HG03097 (cell line): ENCODE measurements around the gene AP3S2.
"Not testable (repeated sequence)": the region's sequence is repeated elsewhere in the genome, so short reads cannot be mapped to it uniquely, and the experiment has no call there.

Source experiments
- ATAC-seq: cut with Tn5 transposase; IDR thresholded peaks from one replicate; pipeline ENCODE4 v1.9.1; 2021; ENCODE audit not compliant: unreplicated experiment, low FRiP score

Gene AP3S2

GRCh38 chr15:89836267-89837133 is 57.3 kb downstream of the AP3S2 start:
- ATAC-seq, result no peak

DNA sequence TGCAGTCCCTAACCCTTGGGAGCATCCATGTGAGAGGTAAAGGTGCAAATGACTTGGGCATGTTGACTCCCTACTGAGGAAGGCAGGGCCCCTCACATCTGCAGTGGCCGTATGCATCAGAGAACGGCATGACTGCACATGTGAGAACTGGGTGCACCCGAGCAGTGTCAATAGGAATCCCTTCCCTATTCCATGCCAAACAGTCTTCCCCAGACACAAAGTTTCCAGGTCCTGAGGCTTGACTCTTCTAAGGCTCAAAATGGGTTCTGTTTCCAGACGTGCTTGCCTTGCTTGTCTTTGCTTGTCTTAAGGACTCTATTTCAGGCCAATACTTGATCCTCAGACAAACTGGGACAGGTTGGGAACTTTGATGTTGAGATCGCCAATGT is 58.6 kb downstream of the AP3S2 start:
- no peak for ATAC-seq

DNA sequence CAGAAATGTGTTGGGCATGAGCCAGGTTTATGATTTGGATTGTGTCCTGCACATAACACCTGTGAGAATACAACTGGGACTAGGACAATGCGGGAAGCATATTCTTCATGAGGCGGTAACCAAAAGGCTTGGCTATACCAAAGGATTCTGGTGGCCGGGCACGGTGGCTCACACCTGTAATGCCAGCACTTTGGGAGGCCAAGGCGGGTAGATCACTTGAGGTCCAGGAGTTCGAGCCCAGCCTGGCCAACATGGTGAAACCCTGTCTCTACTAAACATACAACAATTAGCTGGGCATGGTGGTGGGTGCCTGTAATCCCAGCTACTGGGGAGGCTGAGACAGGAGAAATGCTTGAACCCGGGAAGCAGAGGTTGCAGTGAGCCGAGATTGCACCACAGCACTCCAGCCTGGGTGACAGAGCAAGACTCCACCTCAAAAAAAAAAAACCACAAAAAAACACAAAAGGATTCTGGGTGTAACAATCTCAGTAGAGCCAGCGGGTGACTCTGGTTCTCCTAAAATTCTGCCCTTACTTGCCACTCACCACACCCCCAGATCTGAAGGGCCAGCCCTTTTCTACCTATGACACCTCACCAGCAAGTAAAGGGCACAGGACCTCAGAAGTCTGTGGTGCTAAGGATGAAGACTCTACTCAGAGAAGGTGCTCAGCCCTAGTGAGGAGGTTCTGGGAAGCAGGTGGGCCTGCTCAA is 59.2 kb downstream of the AP3S2 start:
- ATAC-seq, result not testable (repeated sequence)

DNA sequence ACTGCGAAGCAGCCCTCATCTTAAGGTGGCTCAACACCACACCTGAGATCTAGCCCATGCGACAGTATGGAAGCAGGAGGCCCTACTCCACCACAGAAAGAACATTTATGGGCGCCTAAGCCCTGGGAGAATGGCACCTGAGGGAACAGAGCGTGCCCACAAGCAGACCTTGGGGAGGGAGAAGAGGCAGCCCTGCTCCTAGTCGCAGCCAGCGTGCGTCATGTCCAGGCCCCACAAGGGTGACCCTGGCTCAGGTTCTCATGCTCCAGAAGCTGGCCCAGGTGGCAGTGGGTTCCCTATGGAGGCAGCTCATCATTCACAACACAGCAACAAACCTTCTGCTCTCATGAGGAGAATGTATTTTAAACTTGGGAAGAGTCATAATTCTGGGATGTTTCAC is 59.8 kb downstream of the AP3S2 start:
- no peak for ATAC-seq

GRCh38 chr15:89830639-89831038 is 63.2 kb downstream of the AP3S2 start:
- ATAC-seq, result no peak

- no peak for ATAC-seq
Observed at GRCh38 chr15:89829616-89830440, 64.0 kb downstream of the AP3S2 start.

GRCh38 chr15:89829161-89829560 is 64.6 kb downstream of the AP3S2 start:
- no peak for ATAC-seq

DNA sequence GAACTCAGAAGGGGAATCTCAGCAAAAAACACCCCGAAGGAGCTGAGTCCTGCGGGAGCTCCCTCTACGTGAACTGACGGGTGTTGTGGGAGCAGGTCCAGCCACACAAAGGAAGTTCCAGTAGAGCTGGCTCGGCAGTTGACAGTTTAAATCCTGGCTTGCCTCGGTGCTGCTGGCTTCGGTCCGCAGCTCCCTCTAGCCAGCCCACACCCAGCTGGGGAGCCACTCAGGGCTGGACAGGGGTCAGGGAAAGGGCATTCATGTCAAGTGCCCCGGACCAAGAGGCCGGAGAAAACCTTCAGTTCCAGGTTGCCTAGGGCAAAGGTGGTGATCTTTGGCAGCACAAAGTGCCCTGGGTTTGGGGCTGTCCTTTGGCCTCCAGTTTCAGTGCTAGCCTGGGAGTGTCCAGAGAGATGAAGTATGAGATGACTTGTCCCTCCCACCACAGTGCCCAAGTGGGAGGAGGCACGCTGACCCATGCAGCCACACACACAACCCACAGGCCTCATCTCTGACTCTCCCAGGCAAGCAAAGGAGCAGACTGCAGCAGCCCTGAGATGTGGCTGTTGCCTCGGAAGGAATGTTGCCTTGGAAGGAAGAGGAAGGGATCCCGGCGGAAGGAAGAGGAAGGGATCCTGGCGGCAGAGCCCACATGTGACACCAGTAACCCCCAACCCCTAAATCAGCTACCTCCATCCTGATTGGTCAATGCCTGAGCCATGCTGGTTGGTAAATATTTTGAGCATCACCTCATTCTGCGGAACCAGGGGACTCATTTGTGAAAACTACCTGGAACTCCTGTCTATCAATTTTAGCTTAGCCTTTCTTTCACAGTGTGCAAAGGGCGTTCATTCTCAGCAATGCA is 65.3 kb downstream of the AP3S2 start:
- ATAC-seq, result no peak

- ATAC-seq, result no peak
Observed at GRCh38 chr15:89827829-89828228, 66.0 kb downstream of the AP3S2 start.

DNA sequence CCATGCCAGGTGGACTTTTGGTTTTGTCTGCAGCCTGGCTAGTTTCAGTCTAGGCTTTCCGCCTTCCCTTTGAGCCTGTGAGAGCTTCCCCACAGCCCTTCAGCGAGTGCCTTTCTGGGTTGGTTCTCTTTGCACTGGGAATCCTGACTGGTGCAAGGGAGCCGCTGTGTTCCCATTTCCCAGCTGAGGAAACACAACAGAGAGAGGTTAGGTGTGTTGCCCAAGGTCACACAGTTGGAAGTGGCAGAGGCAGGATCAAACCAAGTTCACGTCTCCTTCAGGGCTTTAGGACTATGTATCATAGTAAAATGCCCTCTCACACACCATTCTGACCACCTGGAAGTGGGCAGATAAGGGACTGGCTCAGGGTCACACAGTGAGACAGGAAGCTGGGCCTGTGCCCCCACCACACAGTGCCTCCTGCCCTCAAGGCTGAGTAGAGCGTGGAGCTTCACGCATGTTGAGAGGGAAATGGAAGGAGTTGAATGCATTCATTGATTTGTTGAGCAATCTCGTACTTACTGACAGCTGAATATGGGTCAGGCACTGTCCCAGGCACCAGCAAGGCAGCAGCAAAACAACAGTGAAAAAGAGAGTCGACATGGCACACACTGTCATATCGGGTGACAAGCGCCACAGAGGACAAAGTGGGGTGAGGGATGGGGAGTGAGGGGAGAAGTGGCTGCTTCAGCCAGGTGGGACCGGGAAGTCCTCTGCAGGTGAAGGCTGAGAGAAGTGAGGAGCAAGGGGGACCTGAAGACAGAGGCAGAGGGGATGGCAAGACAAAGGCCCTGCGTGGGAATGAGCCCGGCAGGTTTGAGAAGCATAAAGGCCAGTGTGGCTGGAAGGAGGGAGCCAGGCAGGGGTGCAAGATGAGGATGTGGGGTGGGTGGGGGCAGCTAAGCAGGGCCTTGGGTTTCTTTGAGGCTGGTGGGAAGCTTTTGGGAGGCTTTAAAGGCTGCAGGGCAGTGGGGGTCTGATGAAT is 66.8 kb downstream of the AP3S2 start:
- ATAC-seq, result no peak

GRCh38 chr15:89825271-89825940 is 68.4 kb downstream of the AP3S2 start:
- ATAC-seq, result no peak

GRCh38 chr15:89824607-89824867 is 69.3 kb downstream of the AP3S2 start:
- ATAC-seq, result no peak

DNA sequence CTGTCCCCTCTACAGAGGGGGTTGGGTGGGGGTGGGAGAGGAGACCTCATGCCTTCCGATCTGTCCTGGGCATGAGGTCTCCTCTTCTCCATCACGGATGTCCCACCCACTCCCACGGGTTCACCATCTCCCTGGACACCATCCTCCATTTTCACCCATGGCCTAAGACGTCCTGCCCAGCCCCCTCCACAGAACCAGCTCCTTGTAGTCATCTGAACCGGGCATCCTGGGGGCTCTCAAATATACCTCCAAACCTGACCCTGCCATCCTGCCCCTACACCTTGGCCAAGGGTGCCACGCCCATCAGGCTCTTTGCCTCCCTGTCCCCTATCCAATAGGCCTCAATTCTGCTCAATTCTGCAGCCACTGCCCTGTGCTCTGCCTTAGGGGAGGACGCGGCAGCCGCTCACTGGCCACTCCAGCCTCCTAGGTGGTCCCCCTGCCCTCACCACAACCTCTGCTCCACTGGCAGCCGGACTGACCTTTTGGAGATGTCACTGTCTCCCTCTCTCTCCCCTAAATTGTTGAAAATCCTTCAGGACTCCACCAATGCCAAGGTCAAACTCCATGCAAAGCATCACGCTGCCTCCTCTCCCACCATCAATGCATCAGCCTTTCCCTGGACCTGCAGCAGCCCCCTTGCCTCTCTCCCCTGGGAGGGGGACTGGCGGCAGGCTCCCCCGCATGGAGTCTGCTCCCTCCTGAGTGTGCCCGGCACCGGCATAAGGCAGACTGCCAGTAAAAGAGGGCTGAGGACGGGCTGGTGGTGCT is 69.8 kb downstream of the AP3S2 start:
- no peak for ATAC-seq

DNA sequence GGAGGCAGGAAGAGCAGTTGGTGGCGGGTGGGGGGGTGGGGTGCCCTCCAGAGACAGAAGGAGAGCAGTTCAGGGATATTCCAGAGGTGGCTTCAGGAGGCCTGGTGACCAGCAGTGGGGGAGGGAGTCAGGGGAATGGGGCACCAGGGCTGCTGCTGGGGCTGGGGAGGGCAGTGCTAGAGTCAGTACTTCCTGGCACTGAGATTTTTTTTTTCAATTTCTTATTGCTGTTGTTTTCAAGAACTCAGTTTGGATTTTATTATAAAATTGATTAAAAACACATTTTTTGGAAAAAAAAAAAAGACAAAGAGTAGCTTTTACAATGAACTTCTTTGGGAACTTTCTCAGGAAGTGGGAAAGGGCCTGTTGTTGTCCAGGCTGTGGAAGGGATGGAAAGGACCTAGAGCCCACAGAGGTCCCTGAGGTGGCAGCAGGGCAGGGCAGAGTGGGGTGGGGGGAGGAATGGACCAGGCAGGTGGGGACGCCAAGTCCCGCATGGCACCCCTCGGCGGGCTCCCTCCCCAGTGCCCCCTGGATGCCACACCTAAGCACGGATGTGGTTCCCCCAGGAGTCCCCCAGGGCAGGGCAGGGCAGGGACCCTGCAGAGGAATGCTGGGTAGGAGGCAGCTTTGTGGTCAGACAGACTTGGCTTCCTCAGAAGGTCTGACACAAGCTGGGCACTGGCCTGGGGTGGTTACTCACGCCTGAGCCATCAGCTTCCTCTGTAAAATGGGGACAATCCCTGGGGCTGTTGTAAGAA is 70.7 kb downstream of the AP3S2 start:
- ATAC-seq, result no peak

DNA sequence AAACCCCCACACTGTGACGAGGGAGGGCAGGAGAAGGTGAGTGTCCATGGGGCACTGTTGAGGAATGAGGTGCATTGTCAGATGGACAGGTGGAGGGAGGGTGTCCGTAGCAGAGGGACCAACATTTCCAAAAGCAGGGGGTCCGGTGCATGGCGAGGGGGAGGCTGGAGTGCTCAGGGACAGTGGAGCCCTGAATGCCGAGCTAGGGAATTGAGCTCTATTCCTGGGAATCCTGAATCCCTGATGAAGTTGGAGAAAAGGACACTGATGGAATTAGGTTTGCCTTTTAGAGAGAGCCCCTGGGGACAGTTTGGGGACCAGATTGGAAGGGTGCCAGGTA is 71.2 kb downstream of the AP3S2 start:
- ATAC-seq, result no peak

DNA sequence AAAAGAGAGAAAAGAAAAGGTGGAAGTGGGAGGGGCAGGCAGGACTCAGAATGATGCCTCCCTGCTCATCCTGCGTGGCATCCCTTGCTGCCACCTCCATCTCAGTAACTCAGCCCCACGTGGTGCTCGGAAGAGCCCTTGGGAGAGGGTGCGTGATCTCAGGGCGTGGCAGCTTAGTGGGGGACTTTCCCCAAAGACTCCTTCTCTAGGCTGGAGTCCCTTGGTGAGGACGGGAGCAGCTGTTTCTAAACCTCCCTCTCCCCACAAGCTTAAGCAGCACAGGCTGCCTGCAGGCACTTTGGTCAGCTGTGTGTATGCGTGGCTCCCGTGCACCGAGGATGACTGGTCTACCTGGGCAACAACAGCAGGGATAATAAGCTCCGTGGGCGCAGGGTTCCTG is 71.8 kb downstream of the AP3S2 start:
- no peak for ATAC-seq
